ENCODE data around the gene MAN1C1. TPM values are rescaled to one million over a fixed set of nuclear protein-coding genes. Genes with fewer than 3 reads are reported as not detected.

MAN1C1 gene
- total RNA-seq, 2 experiments from 2014 or later = 22.3 to 24.1 TPM

- POLR2A ChIA-PET = interaction anchor here (0.8 to 1.4 kb wide), 3 partner anchors 14 to 31 kb away, joined by 3 to 6 read pairs (median 3); no protein-coding TSS in a partner anchor
- peaks cover 59% of the 10 kb centered on the region for H3K27me3 Mint-ChIP-seq
- peaks cover 33% of the 10 kb centered on the region for H3K36me3 Mint-ChIP-seq (ENCODE audit: low read depth)
- H3K9me3 Mint-ChIP-seq = no peaks in the 10 kb centered on the region
- DNase-seq = no peak
- CTCF ChIA-PET = no interaction called here
- H3K4me3 Mint-ChIP-seq = no peak overlapping the region
- no peak overlapping the region for H3K27ac Mint-ChIP-seq
- peaks cover 45% of the 10 kb centered on the region for H3K4me1 Mint-ChIP-seq
Measured at GRCh38 chr1:25645637-25646400, 29.2 kb downstream of the MAN1C1 start.

GRCh38 chr1:25647106-25647505, 30.5 kb downstream of the MAN1C1 start:
- peaks cover 23% of the 10 kb centered on the region for H3K36me3 Mint-ChIP-seq (ENCODE audit: low read depth)
- ChIA-PET POLR2A (no interaction called here), CTCF (no interaction called here)
- H3K27ac Mint-ChIP-seq = no peak overlapping the region
- peaks cover 47% of the 10 kb centered on the region for H3K27me3 Mint-ChIP-seq
- no peak overlapping the region for H3K4me3 Mint-ChIP-seq
- H3K9me3 Mint-ChIP-seq = no peaks in the 10 kb centered on the region
- H3K4me1 Mint-ChIP-seq = peaks cover 32% of the 10 kb centered on the region
- no peak for DNase-seq

GRCh38 chr1:25647863-25648262, 31.3 kb downstream of the MAN1C1 start:
- H3K27me3 Mint-ChIP-seq = peaks cover 48% of the 10 kb centered on the region
- POLR2A ChIA-PET = interaction anchor here (1.4 kb wide), 1 partner anchor 9 kb away, joined by 3 read pairs; no protein-coding TSS in a partner anchor
- CTCF ChIA-PET = no interaction called here
- H3K36me3 Mint-ChIP-seq (ENCODE audit: low read depth) = peaks cover 23% of the 10 kb centered on the region
- H3K4me1 Mint-ChIP-seq = peaks cover 25% of the 10 kb centered on the region
- DNase-seq = no peak
- H3K4me3 Mint-ChIP-seq = no peak overlapping the region
- H3K27ac Mint-ChIP-seq = no peak overlapping the region
- H3K9me3 Mint-ChIP-seq = no peaks in the 10 kb centered on the region

GRCh38 chr1:25648681-25649440, 32.3 kb downstream of the MAN1C1 start:
- no peak overlapping the region for H3K27ac Mint-ChIP-seq
- peaks cover 20% of the 10 kb centered on the region for H3K4me1 Mint-ChIP-seq
- H3K9me3 Mint-ChIP-seq = no peaks in the 10 kb centered on the region
- DNase-seq = no peak
- CTCF ChIA-PET = interaction anchor here (1.2 to 1.6 kb wide), 2 partner anchors 29 to 30 kb away, joined by 3 read pairs; no protein-coding TSS in a partner anchor
- H3K36me3 Mint-ChIP-seq (ENCODE audit: low read depth) = peaks cover 21% of the 10 kb centered on the region
- no peak overlapping the region for H3K4me3 Mint-ChIP-seq
- POLR2A ChIA-PET = interaction anchor here (1.4 kb wide), 1 partner anchor 8 kb away, joined by 3 read pairs; no protein-coding TSS in a partner anchor
- H3K27me3 Mint-ChIP-seq = peaks cover 51% of the 10 kb centered on the region

- Mint-ChIP-seq H3K4me1 (peaks cover 14% of the 10 kb centered on the region), H3K36me3 (ENCODE audit: low read depth) (peaks cover 17% of the 10 kb centered on the region), H3K27me3 (peaks cover 45% of the 10 kb centered on the region), H3K9me3 (no peaks in the 10 kb centered on the region), H3K27ac (no peak overlapping the region), H3K4me3 (no peak overlapping the region)
- ChIA-PET POLR2A (no interaction called here), CTCF (interaction anchor here (1.2 to 1.6 kb wide), 2 partner anchors 30 to 31 kb away, joined by 3 read pairs; no protein-coding TSS in a partner anchor)
- no peak for DNase-seq
Measured at GRCh38 chr1:25649505-25650288, 33.1 kb downstream of the MAN1C1 start.

- Mint-ChIP-seq H3K4me3 (no peak overlapping the region), H3K36me3 (ENCODE audit: low read depth) (peaks cover 14% of the 10 kb centered on the region), H3K4me1 (peaks cover 14% of the 10 kb centered on the region), H3K27ac (no peak overlapping the region), H3K27me3 (peaks cover 45% of the 10 kb centered on the region), H3K9me3 (no peaks in the 10 kb centered on the region)
- ChIA-PET POLR2A (interaction anchor here (0.6 kb wide), 1 partner anchor 791 kb away, joined by 3 read pairs; no protein-coding TSS in a partner anchor), CTCF (interaction anchor here (0.6 to 1.6 kb wide), 2 partner anchors 32 to 143 kb away, joined by 3 to 4 read pairs; no protein-coding TSS in a partner anchor)
- no peak for DNase-seq
Measured at GRCh38 chr1:25650289-25650576, 33.6 kb downstream of the MAN1C1 start.

- CTCF ChIA-PET = no interaction called here
- H3K36me3 Mint-ChIP-seq (ENCODE audit: low read depth) = peaks cover 8% of the 10 kb centered on the region
- H3K9me3 Mint-ChIP-seq = no peaks in the 10 kb centered on the region
- no peak overlapping the region for H3K4me3 Mint-ChIP-seq
- POLR2A ChIA-PET = no interaction called here
- peaks cover 39% of the 10 kb centered on the region for H3K27me3 Mint-ChIP-seq
- DNase-seq = no peak
- H3K4me1 Mint-ChIP-seq = peaks cover 11% of the 10 kb centered on the region
- no peak overlapping the region for H3K27ac Mint-ChIP-seq
Measured at GRCh38 chr1:25651036-25651640, 34.5 kb downstream of the MAN1C1 start.

GRCh38 chr1:25651824-25652741, 35.5 kb downstream of the MAN1C1 start:
- peaks cover 33% of the 10 kb centered on the region for H3K27me3 Mint-ChIP-seq
- POLR2A ChIA-PET = interaction anchor here (1.3 kb wide), 1 partner anchor 10 kb away, joined by 4 read pairs; no protein-coding TSS in a partner anchor

GRCh38 chr1:25653558-25653957, 37.0 kb downstream of the MAN1C1 start:
- Mint-ChIP-seq H3K27ac (no peak overlapping the region), H3K27me3 (peaks cover 22% of the 10 kb centered on the region), H3K4me3 (no peak overlapping the region), H3K4me1 (peaks cover 4% of the 10 kb centered on the region), H3K36me3 (ENCODE audit: low read depth) (peaks cover 2% of the 10 kb centered on the region), H3K9me3 (no peaks in the 10 kb centered on the region)
- ChIA-PET POLR2A (interaction anchor here (0.7 to 2.1 kb wide), 2 partner anchors 11 to 13 kb away, joined by 3 to 5 read pairs; no protein-coding TSS in a partner anchor), CTCF (no interaction called here)
- DNase-seq = no peak

More at GRCh38 chr1:25651824-25652741, 35.5 kb downstream of the MAN1C1 start:
- H3K27ac Mint-ChIP-seq = no peak overlapping the region
- no peak overlapping the region for H3K4me3 Mint-ChIP-seq
- DNase-seq = no peak
- peaks cover 8% of the 10 kb centered on the region for H3K4me1 Mint-ChIP-seq
- CTCF ChIA-PET = no interaction called here
- no peaks in the 10 kb centered on the region for H3K9me3 Mint-ChIP-seq
- peaks cover under 1% of the 10 kb centered on the region for H3K36me3 Mint-ChIP-seq (ENCODE audit: low read depth)

GRCh38 chr1:25654109-25654660, 37.6 kb downstream of the MAN1C1 start:
- Mint-ChIP-seq H3K27ac (no peak overlapping the region), H3K9me3 (no peaks in the 10 kb centered on the region), H3K36me3 (ENCODE audit: low read depth) (peaks cover 2% of the 10 kb centered on the region), H3K4me3 (no peak overlapping the region), H3K4me1 (no peaks in the 10 kb centered on the region), H3K27me3 (peaks cover 19% of the 10 kb centered on the region)
- ChIA-PET POLR2A (interaction anchor here (2.1 kb wide), 1 partner anchor 11 kb away, joined by 5 read pairs; no protein-coding TSS in a partner anchor), CTCF (no interaction called here)
- no peak for DNase-seq

- no peak overlapping the region for H3K4me3 Mint-ChIP-seq
- POLR2A ChIA-PET = interaction anchor here (0.8 kb wide), 1 partner anchor 9 kb away, joined by 3 read pairs; no protein-coding TSS in a partner anchor
Measured at GRCh38 chr1:25657121-25657882, 40.7 kb downstream of the MAN1C1 start.

More at GRCh38 chr1:25657121-25657882, 40.7 kb downstream of the MAN1C1 start:
- H3K36me3 Mint-ChIP-seq (ENCODE audit: low read depth) = peaks cover 2% of the 10 kb centered on the region
- no peak overlapping the region for H3K27ac Mint-ChIP-seq
- no peaks in the 10 kb centered on the region for H3K9me3 Mint-ChIP-seq
- CTCF ChIA-PET = interaction anchor here (0.6 kb wide), 1 partner anchor 500 kb away, joined by 3 read pairs; no protein-coding TSS in a partner anchor
- no peak for DNase-seq
- H3K27me3 Mint-ChIP-seq = peaks cover 22% of the 10 kb centered on the region
- no peaks in the 10 kb centered on the region for H3K4me1 Mint-ChIP-seq

All from activated CD4-positive, alpha-beta memory T cell treated with anti-CD3 and anti-CD28 coated beads, Interleukin-2, amount 10 ng/mL, durations not matched to agents 7 days and 5 days (primary cell).